IMR-90 (cell line): ENCODE results near the gene MMD.

ENCODE experiments used
- CTCF ChIP-seq: conservative IDR thresholded peaks from 2 replicates; pipeline ENCODE4 v1.5.1; 2012; ENCODE audit warnings: mild to moderate bottlenecking, low read depth, low read length, improper control_type of control experiment
- MAFK ChIP-seq: IDR thresholded peaks from 2 replicates; pipeline ENCODE4 v1.6.1; 2012; ENCODE audit warnings: low read depth, low read length, improper control_type of control experiment
- POLR2A ChIP-seq: IDR thresholded peaks from 2 replicates; pipeline ENCODE4 v1.6.1; 2012; ENCODE audit warnings: mild to moderate bottlenecking, low read depth, low read length

- no peak for TF ChIP-seq MAFK
- TF ChIP-seq CTCF, result no peak
- TF ChIP-seq POLR2A, result no peak
Observed at GRCh38 chr17:55433029-55433628, 11.5 kb upstream of the MMD start.
